ENCODE measurements around the gene ZNF792.
"Not testable (repeated sequence)": the region's sequence is repeated elsewhere in the genome, so short reads cannot be mapped to it uniquely, and the experiment has no call there.

Gene ZNF792

DNA sequence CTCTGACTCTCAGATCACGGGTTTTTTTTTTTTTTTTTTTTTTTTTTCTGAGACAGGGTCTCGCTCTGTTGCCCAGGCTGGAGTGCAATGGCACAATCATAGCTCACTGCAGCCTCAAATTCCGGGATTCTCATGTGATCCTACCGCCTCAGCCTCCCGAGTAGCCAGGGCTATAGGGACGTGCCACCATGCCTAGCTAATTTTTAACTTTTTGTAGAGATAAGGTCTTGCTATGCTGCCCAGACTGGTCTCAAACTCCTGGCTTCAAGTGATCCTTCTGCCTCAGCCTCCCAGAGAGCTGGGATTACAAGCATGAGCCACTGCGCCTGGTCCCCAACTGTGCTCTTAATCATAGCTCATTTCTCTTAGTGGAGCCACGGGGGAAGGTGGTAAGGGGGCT, 31.5 kb upstream of the ZNF792 start:
- no peak overlapping the region for H3K4me3 ChIP-seq (ENCODE audit: low read length)
- H3K36me3 ChIP-seq (replicated peaks; ENCODE audit: low read depth, low read length): no peaks in the 10 kb centered on the region
- no peaks in the 10 kb centered on the region for H3K9me3 ChIP-seq (ENCODE audit: insufficient read depth, low read length)
- peaks cover 9% of the 10 kb centered on the region for H3K79me2 ChIP-seq (ENCODE audit: low read length)
- H4K20me1 ChIP-seq (ENCODE audit: insufficient read depth, low read length): no peaks in the 10 kb centered on the region
- no peak overlapping the region for H3K4me2 ChIP-seq (ENCODE audit: low read length)
- H3K4me1 ChIP-seq (ENCODE audit: low read length): peaks cover 14% of the 10 kb centered on the region
- H3K27me3 ChIP-seq (ENCODE audit: low read depth, low read length): peaks cover 5% of the 10 kb centered on the region; the same call in 1 of the 2 replicates
- H3K27ac ChIP-seq (ENCODE audit: low read length): no peak overlapping the region
- TF ChIP-seq EZH2phosphoT487 (IDR thresholded peaks at IDR 0.05; ENCODE audit: low read depth): no peak
- TF ChIP-seq, protein P1, sequence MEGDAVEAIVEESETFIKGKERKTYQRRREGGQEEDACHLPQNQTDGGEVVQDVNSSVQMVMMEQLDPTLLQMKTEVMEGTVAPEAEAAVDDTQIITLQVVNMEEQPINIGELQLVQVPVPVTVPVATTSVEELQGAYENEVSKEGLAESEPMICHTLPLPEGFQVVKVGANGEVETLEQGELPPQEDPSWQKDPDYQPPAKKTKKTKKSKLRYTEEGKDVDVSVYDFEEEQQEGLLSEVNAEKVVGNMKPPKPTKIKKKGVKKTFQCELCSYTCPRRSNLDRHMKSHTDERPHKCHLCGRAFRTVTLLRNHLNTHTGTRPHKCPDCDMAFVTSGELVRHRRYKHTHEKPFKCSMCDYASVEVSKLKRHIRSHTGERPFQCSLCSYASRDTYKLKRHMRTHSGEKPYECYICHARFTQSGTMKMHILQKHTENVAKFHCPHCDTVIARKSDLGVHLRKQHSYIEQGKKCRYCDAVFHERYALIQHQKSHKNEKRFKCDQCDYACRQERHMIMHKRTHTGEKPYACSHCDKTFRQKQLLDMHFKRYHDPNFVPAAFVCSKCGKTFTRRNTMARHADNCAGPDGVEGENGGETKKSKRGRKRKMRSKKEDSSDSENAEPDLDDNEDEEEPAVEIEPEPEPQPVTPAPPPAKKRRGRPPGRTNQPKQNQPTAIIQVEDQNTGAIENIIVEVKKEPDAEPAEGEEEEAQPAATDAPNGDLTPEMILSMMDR (IDR thresholded peaks at IDR 0.05; ENCODE audit: low read depth, low read length): no peak
- no peak overlapping the region for H3K9ac ChIP-seq (ENCODE audit: low read length)
- H2AFZ ChIP-seq (ENCODE audit: low read depth, low read length): no peak overlapping the region

DNA sequence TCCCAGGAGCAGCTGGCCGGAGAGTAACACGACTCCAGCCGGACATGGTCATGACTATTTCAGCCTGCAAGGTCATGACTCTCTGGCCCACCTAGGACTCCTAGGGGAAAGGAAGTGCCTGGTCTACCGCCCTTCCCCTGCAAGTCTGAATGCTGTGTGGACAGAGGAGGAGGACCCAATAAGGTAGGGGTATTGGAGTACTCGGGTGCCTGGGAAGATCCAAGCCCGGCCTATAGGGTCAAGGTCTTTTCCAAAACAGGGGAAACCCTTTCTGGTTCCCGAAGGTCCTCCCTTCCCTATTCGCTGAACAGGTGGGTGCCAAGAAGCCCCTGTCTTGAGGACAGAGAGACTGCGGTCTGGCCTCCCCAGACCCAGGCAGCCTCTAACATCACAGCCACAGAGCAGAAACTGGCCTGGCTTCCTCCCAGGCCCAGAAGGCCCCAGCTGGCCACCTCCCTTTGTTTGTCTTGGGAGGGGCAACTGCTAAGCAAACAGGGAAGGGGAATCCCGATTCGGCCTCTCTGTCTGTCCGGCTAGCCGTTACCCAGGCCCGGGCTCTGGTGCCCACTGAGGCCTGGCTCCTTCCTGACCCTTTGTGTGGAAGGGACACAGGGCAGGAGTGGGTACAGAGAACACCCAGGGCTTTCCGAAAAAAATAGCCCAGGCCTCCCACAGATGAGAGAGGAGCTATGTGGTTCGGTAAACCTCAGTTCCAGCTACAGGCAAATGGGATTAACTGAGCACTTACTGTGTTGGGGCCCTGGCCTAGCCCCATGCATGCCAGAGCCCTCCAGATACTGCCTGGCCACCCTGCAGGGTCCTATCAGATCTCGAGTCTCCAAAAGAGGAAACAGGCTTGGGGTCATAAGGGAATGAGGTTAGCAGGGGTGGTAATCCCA, 30.9 kb upstream of the ZNF792 start:
- no peak overlapping the region for H3K4me2 ChIP-seq (ENCODE audit: low read length)
- peaks cover 5% of the 10 kb centered on the region; the same call in 1 of the 2 replicates for H3K27me3 ChIP-seq (ENCODE audit: low read depth, low read length)
- peaks cover 2% of the 10 kb centered on the region; the same call in 1 of the 2 replicates for H3K79me2 ChIP-seq (ENCODE audit: low read length)
- no peak overlapping the region for H3K4me3 ChIP-seq (ENCODE audit: low read length)
- H3K9ac ChIP-seq (ENCODE audit: low read length): no peak overlapping the region
- TF ChIP-seq, protein P1 (IDR thresholded peaks at IDR 0.05; ENCODE audit: low read depth, low read length): no peak
- TF ChIP-seq EZH2phosphoT487 (IDR thresholded peaks at IDR 0.05; ENCODE audit: low read depth): no peak
- H3K9me3 ChIP-seq (ENCODE audit: insufficient read depth, low read length): no peaks in the 10 kb centered on the region
- H3K27ac ChIP-seq (ENCODE audit: low read length): no peak overlapping the region
- no peaks in the 10 kb centered on the region for H3K36me3 ChIP-seq (replicated peaks; ENCODE audit: low read depth, low read length)
- no peak overlapping the region for H2AFZ ChIP-seq (ENCODE audit: low read depth, low read length)
- no peaks in the 10 kb centered on the region for H4K20me1 ChIP-seq (ENCODE audit: insufficient read depth, low read length)
- H3K4me1 ChIP-seq (ENCODE audit: low read length): peaks cover 20% of the 10 kb centered on the region

DNA sequence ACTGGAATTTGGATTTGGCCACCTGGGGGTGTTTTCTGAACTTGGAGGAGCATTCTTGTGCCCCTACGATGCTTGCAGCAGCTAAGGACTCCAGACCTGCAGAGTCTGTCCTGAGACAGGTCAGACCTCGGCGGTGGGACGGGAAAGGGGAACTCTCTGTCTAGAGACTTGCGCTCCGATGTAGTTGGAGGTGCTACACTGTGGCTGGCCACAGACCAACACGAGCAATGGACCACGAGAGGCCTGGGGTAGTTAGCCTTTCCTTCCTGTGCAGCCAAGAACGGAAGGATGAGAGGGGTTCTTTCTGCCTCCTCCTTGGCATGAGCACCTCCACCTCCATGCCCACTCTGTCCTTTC, 30.2 kb upstream of the ZNF792 start:
- TF ChIP-seq EZH2phosphoT487 (IDR thresholded peaks at IDR 0.05; ENCODE audit: low read depth): no peak
- TF ChIP-seq, protein P1 (IDR thresholded peaks at IDR 0.05; ENCODE audit: low read depth, low read length): no peak
- no peaks in the 10 kb centered on the region for H3K79me2 ChIP-seq (ENCODE audit: low read length)
- H3K4me2 ChIP-seq (ENCODE audit: low read length): no peak overlapping the region
- no peak overlapping the region for H3K9ac ChIP-seq (ENCODE audit: low read length)
- no peaks in the 10 kb centered on the region for H3K9me3 ChIP-seq (ENCODE audit: insufficient read depth, low read length)
- H3K27me3 ChIP-seq (ENCODE audit: low read depth, low read length): peaks cover 5% of the 10 kb centered on the region; the same call in 1 of the 2 replicates
- no peak overlapping the region for H3K27ac ChIP-seq (ENCODE audit: low read length)
- no peaks in the 10 kb centered on the region for H3K36me3 ChIP-seq (replicated peaks; ENCODE audit: low read depth, low read length)
- H4K20me1 ChIP-seq (ENCODE audit: insufficient read depth, low read length): no peaks in the 10 kb centered on the region
- peaks cover 20% of the 10 kb centered on the region for H3K4me1 ChIP-seq (ENCODE audit: low read length)
- H3K4me3 ChIP-seq (ENCODE audit: low read length): no peak overlapping the region
- H2AFZ ChIP-seq (ENCODE audit: low read depth, low read length): no peak overlapping the region

DNA sequence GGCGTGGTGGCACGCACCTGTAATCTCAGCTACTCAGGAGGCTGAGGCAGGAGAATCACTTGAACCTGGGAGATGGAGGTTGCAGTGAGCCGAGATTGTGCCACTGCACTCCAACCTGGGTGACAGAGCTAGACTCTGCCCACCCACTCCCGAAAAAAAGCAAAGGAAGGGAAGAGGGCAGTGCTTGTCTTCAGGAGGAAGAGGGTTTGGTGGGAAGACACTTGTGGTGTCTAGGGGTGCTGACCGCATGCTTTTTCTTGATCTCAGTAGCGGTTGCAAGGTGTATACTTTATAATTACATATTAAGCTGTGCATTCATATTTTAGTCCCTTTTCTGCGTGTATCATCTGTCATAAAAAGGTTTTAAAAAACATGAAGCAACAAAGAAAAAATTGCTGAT, 28.6 kb upstream of the ZNF792 start:
- H2AFZ ChIP-seq (ENCODE audit: low read depth, low read length); H3K79me2 ChIP-seq (ENCODE audit: low read length); H3K9me3 ChIP-seq (ENCODE audit: insufficient read depth, low read length); H4K20me1 ChIP-seq (ENCODE audit: insufficient read depth, low read length); H3K36me3 ChIP-seq (replicated peaks; ENCODE audit: low read depth, low read length); H3K27ac ChIP-seq (ENCODE audit: low read length); H3K4me2 ChIP-seq (ENCODE audit: low read length); H3K27me3 ChIP-seq (ENCODE audit: low read depth, low read length); H3K9ac ChIP-seq (ENCODE audit: low read length); H3K4me3 ChIP-seq (ENCODE audit: low read length): not testable (repeated sequence)
- H3K4me1 ChIP-seq (ENCODE audit: low read length): peaks cover 29% of the 10 kb centered on the region

Measured in OCI-LY3 (cell line).